Measurements from ENCODE around the gene CCIN. TPM values are rescaled to one million over a fixed set of nuclear protein-coding genes. Genes with fewer than 3 reads are reported as not detected.
"Not testable (repeated sequence)": the region's sequence is repeated elsewhere in the genome, so short reads cannot be mapped to it uniquely, and the experiment has no call there.

Gene CCIN
- total RNA-seq, 1 donor from 2014 or later = not detected

- H3K4me3 Mint-ChIP-seq = no peak overlapping the region
- H3K4me1 ChIP-seq = no peaks in the 10 kb centered on the region
- H3K4me1 Mint-ChIP-seq = no peaks in the 10 kb centered on the region
- H3K36me3 ChIP-seq = no peaks in the 10 kb centered on the region
- no peaks in the 10 kb centered on the region for H3K27me3 ChIP-seq
- no peak overlapping the region for H3K27ac ChIP-seq
- H3F3A ChIP-seq (ENCODE audit: low read depth) = no peaks in the 10 kb centered on the region
- no peaks in the 10 kb centered on the region for H4K20me1 ChIP-seq (ENCODE audit: low read depth)
- no peak for DNase-seq (ENCODE audit: low spot score)
- no peak overlapping the region for H3K27ac Mint-ChIP-seq
- H3K4me2 ChIP-seq = no peak overlapping the region
- peaks cover 5% of the 10 kb centered on the region for H3K27me3 Mint-ChIP-seq (ENCODE audit: insufficient read depth, low read depth)
- no peak overlapping the region for H2AFZ ChIP-seq (replicated peaks)
- H3K36me3 Mint-ChIP-seq = no peaks in the 10 kb centered on the region
- peaks cover 1% of the 10 kb centered on the region for H3K9me3 Mint-ChIP-seq
- no peaks in the 10 kb centered on the region for H3K79me2 ChIP-seq (ENCODE audit: low read depth)
- no peak overlapping the region for H3K4me3 ChIP-seq
- no peaks in the 10 kb centered on the region for H3K9me3 ChIP-seq (ENCODE audit: low read depth)
- no peak overlapping the region for H3K9ac ChIP-seq
- TF ChIP-seq CTCF (IDR thresholded peaks at IDR 0.05) (no peak), EZH2 (IDR thresholded peaks at IDR 0.05) (no peak), EZH2phosphoT487 (IDR thresholded peaks at IDR 0.05) (no peak)
Measured at GRCh38 chr9:36177571-36177970, 8.4 kb downstream of the CCIN start.

- H3K4me1 Mint-ChIP-seq; H3K4me3 Mint-ChIP-seq; H3K4me1 ChIP-seq; H3K27me3 Mint-ChIP-seq (ENCODE audit: insufficient read depth, low read depth); H3F3A ChIP-seq (ENCODE audit: low read depth); H3K27ac ChIP-seq; H3K9me3 Mint-ChIP-seq; H2AFZ ChIP-seq (replicated peaks); H4K20me1 ChIP-seq (ENCODE audit: low read depth); H3K9ac ChIP-seq; DNase-seq (ENCODE audit: low spot score); H3K36me3 Mint-ChIP-seq; H3K27ac Mint-ChIP-seq; H3K36me3 ChIP-seq; H3K4me3 ChIP-seq; H3K9me3 ChIP-seq (ENCODE audit: low read depth); H3K4me2 ChIP-seq; H3K79me2 ChIP-seq (ENCODE audit: low read depth); H3K27me3 ChIP-seq: not testable (repeated sequence)
Measured at GRCh38 chr9:36180243-36180642, 11.1 kb downstream of the CCIN start.

GRCh38 chr9:36187414-36187813 lies 18.2 kb downstream of the CCIN start:
- no peak overlapping the region for H3K4me3 Mint-ChIP-seq
- Histone ChIP-seq H3K27ac (no peak overlapping the region), H3K4me1 (peaks cover 14% of the 10 kb centered on the region), H3K9me3 (ENCODE audit: low read depth) (no peaks in the 10 kb centered on the region), H3K36me3 (no peaks in the 10 kb centered on the region), H4K20me1 (ENCODE audit: low read depth) (peaks cover 14% of the 10 kb centered on the region), H3K27me3 (no peaks in the 10 kb centered on the region), H3K79me2 (ENCODE audit: low read depth) (peaks cover 17% of the 10 kb centered on the region), H3K9ac (no peak overlapping the region), H3K4me3 (no peak overlapping the region), H3K4me2 (no peak overlapping the region), H3F3A (ENCODE audit: low read depth) (peaks cover 30% of the 10 kb centered on the region), H2AFZ (replicated peaks) (no peak overlapping the region)
- H3K27me3 Mint-ChIP-seq (ENCODE audit: insufficient read depth, low read depth) = no peaks in the 10 kb centered on the region
- no peaks in the 10 kb centered on the region for H3K9me3 Mint-ChIP-seq
- H3K27ac Mint-ChIP-seq = no peak overlapping the region
- H3K4me1 Mint-ChIP-seq = peaks cover 18% of the 10 kb centered on the region
- H3K36me3 Mint-ChIP-seq = no peaks in the 10 kb centered on the region
- DNase-seq (ENCODE audit: low spot score) = no peak
- TF ChIP-seq CTCF (IDR thresholded peaks at IDR 0.05) (no peak), EZH2 (IDR thresholded peaks at IDR 0.05) (no peak), EZH2phosphoT487 (IDR thresholded peaks at IDR 0.05) (no peak)

- no peak for TF ChIP-seq EZH2 (IDR thresholded peaks at IDR 0.05)
- no peak for TF ChIP-seq CTCF (IDR thresholded peaks at IDR 0.05)
- TF ChIP-seq EZH2phosphoT487 (IDR thresholded peaks at IDR 0.05) = no peak
- no peak for DNase-seq (ENCODE audit: low spot score)
- Histone ChIP-seq H3F3A (ENCODE audit: low read depth) (peaks cover 30% of the 10 kb centered on the region), H4K20me1 (ENCODE audit: low read depth) (peaks cover 22% of the 10 kb centered on the region), H3K79me2 (ENCODE audit: low read depth) (peaks cover 25% of the 10 kb centered on the region), H3K27ac (no peak overlapping the region), H3K27me3 (no peaks in the 10 kb centered on the region), H3K4me2 (no peak overlapping the region), H3K9me3 (ENCODE audit: low read depth) (no peaks in the 10 kb centered on the region), H2AFZ (replicated peaks) (no peak overlapping the region), H3K9ac (no peak overlapping the region), H3K4me1 (peaks cover 20% of the 10 kb centered on the region), H3K36me3 (no peaks in the 10 kb centered on the region), H3K4me3 (no peak overlapping the region)
- H3K9me3 Mint-ChIP-seq = no peaks in the 10 kb centered on the region
- no peaks in the 10 kb centered on the region for H3K27me3 Mint-ChIP-seq (ENCODE audit: insufficient read depth, low read depth)
- H3K36me3 Mint-ChIP-seq = no peaks in the 10 kb centered on the region
- H3K4me3 Mint-ChIP-seq = no peak overlapping the region
- H3K4me1 Mint-ChIP-seq = peaks cover 24% of the 10 kb centered on the region
- H3K27ac Mint-ChIP-seq = no peak overlapping the region
Measured at GRCh38 chr9:36188212-36188611, 19.0 kb downstream of the CCIN start.

Measured in neural progenitor cell (in vitro differentiated cells).